NB4 (cell line): ENCODE data around the gene TTYH1.

Source experiments
- DNase-seq: peaks from one replicate; pipeline ENCODE4 v3.0.0; 2010; ENCODE audit warnings: low read depth
- H3K4me3 ChIP-seq: one replicate; pipeline ENCODE4 v1.5.1; 2011; ENCODE audit warnings: mild to moderate bottlenecking, low read depth, low read length, moderate library complexity
- MYC ChIP-seq: IDR thresholded peaks from 2 replicates; pipeline ENCODE4 v1.6.1; 2011; ENCODE audit warnings: low read depth, low read length
- POLR2A ChIP-seq: IDR thresholded peaks from 2 replicates; pipeline ENCODE4 v1.6.1; 2011; ENCODE audit warnings: mild to moderate bottlenecking; ENCODE audit not compliant: insufficient read length; ENCODE audit errors: extremely low read depth
- TF ChIP-seq, protein P1 (sequence below): IDR thresholded peaks from 2 replicates; pipeline ENCODE4 v1.6.1; 2011; ENCODE audit warnings: low read depth, low read length
- TF ChIP-seq, protein P2 (sequence below): IDR thresholded peaks from one replicate; pipeline ENCODE4 v1.5.1; 2012; ENCODE audit warnings: low read depth, low read length

The TTYH1 gene

DNA sequence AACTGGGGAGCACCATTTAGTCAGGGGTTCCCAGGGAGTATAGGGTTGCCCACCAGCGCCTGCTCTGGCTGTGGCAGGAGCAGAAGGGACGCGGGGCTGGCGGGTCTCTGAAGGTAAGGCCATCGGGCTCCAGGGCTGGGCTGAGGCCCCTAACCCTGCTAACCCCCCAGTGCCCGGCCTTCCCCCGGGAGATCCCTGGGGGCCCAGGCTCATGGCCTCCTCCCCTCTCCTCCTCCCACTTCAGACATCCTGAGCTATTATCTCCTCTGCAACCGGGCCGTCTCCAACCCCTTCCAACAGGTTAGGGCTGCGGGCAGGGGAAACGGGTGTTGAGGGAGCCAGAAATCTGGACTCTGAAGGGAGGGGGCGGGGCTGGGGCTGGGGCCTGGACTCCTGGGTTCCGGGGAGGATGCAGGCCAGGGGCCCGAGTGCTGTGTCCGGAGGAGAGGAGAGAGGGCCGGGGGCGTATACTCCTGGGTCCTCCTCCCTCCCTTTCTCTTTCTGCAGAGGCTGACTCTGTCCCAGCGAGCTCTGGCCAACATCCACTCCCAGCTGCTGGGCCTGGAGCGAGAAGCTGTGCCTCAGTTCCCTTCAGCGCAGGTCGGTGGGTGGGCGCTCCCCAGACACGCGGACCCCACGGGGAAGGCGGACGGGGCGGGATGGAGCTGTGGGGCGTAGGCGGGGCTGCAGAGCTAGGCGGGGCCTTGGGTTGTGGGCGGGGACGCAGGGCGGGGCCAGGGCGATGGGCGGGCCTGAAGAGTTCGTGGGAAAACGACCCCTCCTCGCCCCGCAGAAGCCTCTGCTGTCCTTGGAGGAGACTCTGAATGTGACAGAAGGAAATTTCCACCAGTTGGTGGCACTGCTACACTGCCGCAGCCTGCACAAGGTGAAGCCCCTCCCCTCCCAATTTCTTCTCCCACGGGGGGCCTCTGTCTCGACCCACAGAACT lies 15.3 kb downstream of the TTYH1 start:
- TF ChIP-seq, protein P1, sequence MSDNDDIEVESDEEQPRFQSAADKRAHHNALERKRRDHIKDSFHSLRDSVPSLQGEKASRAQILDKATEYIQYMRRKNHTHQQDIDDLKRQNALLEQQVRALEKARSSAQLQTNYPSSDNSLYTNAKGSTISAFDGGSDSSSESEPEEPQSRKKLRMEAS: no peak
- TF ChIP-seq, protein P2, sequence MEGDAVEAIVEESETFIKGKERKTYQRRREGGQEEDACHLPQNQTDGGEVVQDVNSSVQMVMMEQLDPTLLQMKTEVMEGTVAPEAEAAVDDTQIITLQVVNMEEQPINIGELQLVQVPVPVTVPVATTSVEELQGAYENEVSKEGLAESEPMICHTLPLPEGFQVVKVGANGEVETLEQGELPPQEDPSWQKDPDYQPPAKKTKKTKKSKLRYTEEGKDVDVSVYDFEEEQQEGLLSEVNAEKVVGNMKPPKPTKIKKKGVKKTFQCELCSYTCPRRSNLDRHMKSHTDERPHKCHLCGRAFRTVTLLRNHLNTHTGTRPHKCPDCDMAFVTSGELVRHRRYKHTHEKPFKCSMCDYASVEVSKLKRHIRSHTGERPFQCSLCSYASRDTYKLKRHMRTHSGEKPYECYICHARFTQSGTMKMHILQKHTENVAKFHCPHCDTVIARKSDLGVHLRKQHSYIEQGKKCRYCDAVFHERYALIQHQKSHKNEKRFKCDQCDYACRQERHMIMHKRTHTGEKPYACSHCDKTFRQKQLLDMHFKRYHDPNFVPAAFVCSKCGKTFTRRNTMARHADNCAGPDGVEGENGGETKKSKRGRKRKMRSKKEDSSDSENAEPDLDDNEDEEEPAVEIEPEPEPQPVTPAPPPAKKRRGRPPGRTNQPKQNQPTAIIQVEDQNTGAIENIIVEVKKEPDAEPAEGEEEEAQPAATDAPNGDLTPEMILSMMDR: peak; percentile 23
- no peak for TF ChIP-seq MYC
- no peak for TF ChIP-seq POLR2A
- no peak overlapping the region for H3K4me3 ChIP-seq
- DNase-seq: peak; percentile 52

DNA sequence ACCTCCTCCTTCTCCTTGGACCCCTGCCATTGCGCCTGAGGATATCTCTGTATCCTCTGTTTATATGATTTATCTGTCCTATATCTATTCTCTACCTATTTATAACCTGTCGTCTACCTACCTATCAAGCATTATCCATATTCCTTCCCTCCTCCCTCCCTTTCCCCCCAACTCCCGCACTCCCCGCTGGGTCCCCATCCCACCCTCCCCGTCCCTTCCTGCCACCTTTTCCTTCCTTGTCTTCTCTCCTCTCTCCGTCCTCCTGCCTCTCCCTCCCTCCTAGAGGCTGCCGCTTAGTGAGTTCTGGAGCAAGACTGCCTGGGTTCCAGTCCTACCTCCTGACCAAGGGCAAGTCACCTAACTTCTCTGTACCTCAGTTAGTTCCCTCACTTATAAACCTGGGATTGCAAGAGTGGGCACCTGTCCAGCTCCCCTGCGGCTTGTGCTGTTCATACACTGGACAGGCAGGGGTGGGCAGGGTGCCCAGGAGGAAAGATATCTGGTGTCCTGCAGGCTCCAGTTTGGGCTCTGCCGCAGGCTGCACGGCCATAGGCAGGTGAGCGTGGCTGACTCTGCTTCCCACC lies 16.1 kb downstream of the TTYH1 start:
- TF ChIP-seq MYC (no peak), POLR2A (no peak)
- TF ChIP-seq, protein P1: no peak
- TF ChIP-seq, protein P2: no peak
- no peak for DNase-seq
- H3K4me3 ChIP-seq: no peak overlapping the region

DNA sequence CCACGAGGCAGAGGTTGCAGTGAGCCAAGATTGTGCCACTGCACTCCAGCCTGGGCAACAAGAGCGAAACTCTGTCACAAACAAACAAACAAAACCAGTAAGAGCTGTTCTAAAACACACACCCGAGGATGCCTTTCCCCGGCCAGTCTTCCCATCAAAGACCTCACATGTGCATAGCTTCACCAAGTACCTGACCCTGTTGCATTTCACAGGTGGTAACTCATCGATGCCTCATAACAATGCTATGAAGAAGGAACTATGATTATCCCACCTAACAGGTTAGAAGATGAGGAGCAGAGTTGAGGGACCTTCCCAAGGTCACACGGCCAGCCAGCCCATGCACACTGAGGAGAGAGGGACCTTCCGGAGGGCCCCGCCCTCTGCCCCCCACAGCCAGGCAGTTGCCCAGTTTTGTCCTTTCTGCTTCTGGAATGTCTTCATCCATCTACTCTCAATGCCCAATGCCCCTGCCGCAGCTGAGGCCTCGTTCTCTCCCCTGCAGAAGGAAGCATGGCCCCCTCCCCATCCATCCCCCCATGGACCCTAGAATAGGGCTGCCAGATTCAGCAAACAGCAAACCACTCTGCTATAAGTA lies 17.0 kb downstream of the TTYH1 start:
- no peak overlapping the region for H3K4me3 ChIP-seq
- DNase-seq: no peak
- TF ChIP-seq, protein P1: no peak
- TF ChIP-seq POLR2A: no peak

DNA sequence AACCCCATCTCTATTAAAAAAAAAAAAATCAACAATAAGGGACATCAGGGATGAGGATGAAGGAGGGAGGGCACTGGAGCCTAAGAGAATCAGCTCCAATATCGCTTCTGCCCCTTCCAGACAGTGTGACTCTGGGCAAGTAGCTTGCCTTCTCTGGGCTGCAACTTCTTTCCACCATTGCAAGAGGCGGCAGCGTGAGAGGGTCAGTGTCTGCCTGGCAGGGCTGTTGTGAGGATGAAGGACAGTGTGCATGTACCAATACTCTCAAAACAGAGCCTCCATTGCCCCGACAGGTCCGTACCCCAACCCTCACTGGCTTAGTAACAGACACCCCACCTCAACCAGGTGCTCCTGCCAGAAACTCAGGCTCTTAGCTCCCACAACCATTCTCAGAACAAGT lies 18.4 kb downstream of the TTYH1 start:
- TF ChIP-seq, protein P1: no peak
- no peak for TF ChIP-seq POLR2A
- no peak for DNase-seq

DNA sequence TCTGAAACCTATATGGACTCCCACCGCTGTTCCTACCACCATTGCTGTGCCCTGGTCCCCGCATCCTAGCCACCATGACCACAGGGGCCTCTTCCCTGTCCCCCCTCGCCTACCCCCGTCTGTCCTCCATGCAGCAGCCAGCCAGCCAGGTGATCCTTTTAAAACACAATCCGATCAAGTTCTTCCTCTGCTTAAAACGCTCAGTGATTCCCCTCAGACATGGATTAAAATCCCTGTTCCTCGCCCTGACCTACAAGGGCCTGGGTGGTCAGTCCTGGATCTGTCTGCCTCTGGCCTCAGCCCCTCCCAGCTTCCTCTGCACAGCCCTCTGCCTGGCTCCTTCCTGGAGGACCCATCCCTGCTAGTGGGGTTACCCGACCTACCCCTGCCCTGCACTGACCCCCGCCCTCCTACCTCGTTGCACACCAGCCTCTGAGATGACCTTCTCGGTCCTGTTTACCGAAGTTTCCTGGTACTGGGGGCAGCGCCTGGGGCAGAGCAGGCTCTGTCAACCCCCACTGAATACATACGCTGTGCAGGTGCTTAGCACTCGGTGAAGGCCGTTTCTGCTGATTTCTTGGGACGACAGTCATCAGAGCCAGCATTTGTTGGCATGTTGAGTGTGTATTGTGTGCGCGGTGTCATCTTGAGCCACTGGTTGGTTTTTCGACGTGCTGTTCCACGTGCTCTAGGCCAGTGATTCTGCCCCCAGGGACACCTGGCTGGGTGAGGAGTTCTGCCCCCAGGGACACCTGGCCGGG lies 19.0 kb downstream of the TTYH1 start:
- DNase-seq: no peak
- H3K4me3 ChIP-seq: no peak overlapping the region
- TF ChIP-seq MYC: no peak
- TF ChIP-seq, protein P1: no peak

More for the DNA sequence above, 18.4 kb downstream of the TTYH1 start:
- no peak overlapping the region for H3K4me3 ChIP-seq

DNA sequence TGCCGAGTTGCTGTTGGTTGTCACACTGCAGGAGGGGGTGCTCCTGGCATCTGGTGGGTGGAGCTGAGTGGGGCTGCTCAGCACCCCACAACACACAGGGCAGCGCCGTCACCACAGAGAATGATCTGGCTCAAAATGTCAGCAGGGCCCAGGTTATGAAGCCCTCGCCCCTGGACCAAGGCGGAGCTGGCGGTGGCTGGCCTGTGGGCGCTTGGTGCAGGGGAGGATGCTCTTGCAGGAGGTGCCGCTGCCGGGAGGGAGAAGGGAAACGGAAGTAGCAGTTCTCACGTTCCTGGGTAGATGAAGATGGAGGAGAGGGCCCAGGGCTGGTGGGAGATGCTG lies 19.6 kb downstream of the TTYH1 start:
- TF ChIP-seq, protein P1: no peak
- no peak for TF ChIP-seq MYC
- no peak for TF ChIP-seq POLR2A
- TF ChIP-seq, protein P2: no peak
- DNase-seq: no peak
- H3K4me3 ChIP-seq: no peak overlapping the region
